Mesenteric fat pad (tissue), 1 donor: ENCODE data around the gene ABCG1. TPM values are rescaled to one million over a fixed set of nuclear protein-coding genes. Genes with fewer than 3 reads are reported as not detected.

Source experiments
- DNase-seq: peaks from one replicate; pipeline ENCODE4 v3.0.0-alpha.2; 2020; ENCODE audit warnings: low spot score
- total RNA-seq: library from RNA; stranded (reverse); fragmentation: NEBNext Ultra II Directional; extraction: Animal tissue kit (Norgen Biotek cat#: 25700); gene quantifications from one replicate; pipeline ENCODE4 v1.2.1, GENCODE V29; 2021
- donor health status: DM: yes; HTN: yes; CAD: no.

Gene ABCG1
- total RNA-seq, 1 donor from 2014 or later, result 25.9 TPM

GRCh38 chr21:42250422-42251403, 31.8 kb downstream of the ABCG1 start:
- no peak for DNase-seq

- DNase-seq, result no peak
Measured at GRCh38 chr21:42251654-42252324, 32.8 kb downstream of the ABCG1 start.

- no peak for DNase-seq
Measured at GRCh38 chr21:42252325-42252654, 33.4 kb downstream of the ABCG1 start.

GRCh38 chr21:42252778-42253340, 33.9 kb downstream of the ABCG1 start:
- no peak for DNase-seq

- DNase-seq, result no peak
Measured at GRCh38 chr21:42253466-42253865, 34.5 kb downstream of the ABCG1 start.

GRCh38 chr21:42254083-42254482, 35.1 kb downstream of the ABCG1 start:
- no peak for DNase-seq

- DNase-seq, result no peak
Measured at GRCh38 chr21:42254651-42255601, 36.0 kb downstream of the ABCG1 start.

- no peak for DNase-seq
Measured at GRCh38 chr21:42255825-42256224, 36.9 kb downstream of the ABCG1 start.

- DNase-seq, result no peak
Measured at GRCh38 chr21:42256316-42256715, 37.4 kb downstream of the ABCG1 start.

GRCh38 chr21:42257091-42257765, 38.3 kb downstream of the ABCG1 start:
- no peak for DNase-seq

- DNase-seq, result no peak
Measured at GRCh38 chr21:42258150-42258884, 39.4 kb downstream of the ABCG1 start.

- DNase-seq, result no peak
Measured at GRCh38 chr21:42258885-42259407, 40.0 kb downstream of the ABCG1 start.

GRCh38 chr21:42260121-42260520, 41.2 kb downstream of the ABCG1 start:
- DNase-seq, result no peak

- no peak for DNase-seq
Measured at GRCh38 chr21:42261829-42262200, 42.9 kb downstream of the ABCG1 start.

- DNase-seq, result no peak
Measured at GRCh38 chr21:42262831-42263231, 43.9 kb downstream of the ABCG1 start.

GRCh38 chr21:42263591-42264131, 44.7 kb downstream of the ABCG1 start:
- no peak for DNase-seq

- DNase-seq, result no peak
Measured at GRCh38 chr21:42264245-42265195, 45.6 kb downstream of the ABCG1 start.

GRCh38 chr21:42265231-42265812, 46.4 kb downstream of the ABCG1 start:
- DNase-seq, result no peak
